Karpas-422 (cell line): Measurements from ENCODE around the gene DNAJB4. TPM values are rescaled to one million over a fixed set of nuclear protein-coding genes. Genes with fewer than 3 reads are reported as not detected.

Source experiments
- DNase-seq: peaks from one replicate; pipeline ENCODE4 v3.0.0-alpha.2; 2015
- H2AFZ ChIP-seq: fragments of 200-600 bp; sonication (generic); 2 replicates; pipeline ENCODE4 v1.6.1; 2014; ENCODE audit warnings: antibody characterized with exemption, low read length, mixed read lengths
- H3K27ac ChIP-seq: fragments of 200-600 bp; sonication (generic); 2 replicates; pipeline ENCODE4 v1.5.1; 2014; ENCODE audit warnings: mild to moderate bottlenecking, low read length, moderate library complexity
- H3K27me3 ChIP-seq: fragments of 200-600 bp; sonication (generic); 2 replicates; pipeline ENCODE4 v1.6.1; 2014; ENCODE audit warnings: low read length, mixed read lengths
- H3K36me3 ChIP-seq: fragments of 200-600 bp; sonication (generic); 2 replicates; pipeline ENCODE4 v1.6.1; 2014; ENCODE audit warnings: low read length, mixed read lengths; ENCODE audit not compliant: insufficient read depth
- H3K4me1 ChIP-seq: fragments of 200-600 bp; sonication (generic); 2 replicates; pipeline ENCODE4 v1.6.1; 2014; ENCODE audit warnings: mild to moderate bottlenecking, low read length, mixed read lengths
- H3K4me2 ChIP-seq: fragments of 200-600 bp; sonication (generic); 2 replicates; pipeline ENCODE4 v1.6.1; 2014; ENCODE audit warnings: low read length, low read depth, mild to moderate bottlenecking; ENCODE audit not compliant: poor library complexity, severe bottlenecking
- H3K4me3 ChIP-seq: fragments of 200-600 bp; sonication (generic); 2 replicates; pipeline ENCODE4 v1.5.1; 2014; ENCODE audit warnings: mild to moderate bottlenecking, antibody characterized with exemption, low read length, mixed read lengths
- H3K79me2 ChIP-seq: fragments of 200-600 bp; sonication (generic); 2 replicates; pipeline ENCODE4 v1.6.1; 2014; ENCODE audit warnings: mild to moderate bottlenecking, low read length, mixed read lengths
- H3K9ac ChIP-seq: fragments of 200-600 bp; sonication (generic); 2 replicates; pipeline ENCODE4 v1.6.0; 2014; ENCODE audit warnings: low read length
- H3K9me2 ChIP-seq: fragments of 200-600 bp; sonication (generic), shearing (Covaris generic); replicated peaks from 2 replicates; pipeline ENCODE4 v1.6.0; 2014; ENCODE audit warnings: mild to moderate bottlenecking, low read length, moderate library complexity; ENCODE audit not compliant: insufficient read depth
- H3K9me3 ChIP-seq: fragments of 300-700, 200-600 bp; sonication (generic); 2 replicates; pipeline ENCODE4 v1.6.1; 2014; ENCODE audit warnings: low read length, mixed read lengths
- H4K20me1 ChIP-seq: fragments of 200-600 bp; sonication (generic); 2 replicates; pipeline ENCODE4 v1.6.1; 2014; ENCODE audit warnings: mild to moderate bottlenecking, antibody characterized with exemption, low read length, low read depth; ENCODE audit not compliant: insufficient read depth
- total RNA-seq: library from RNA; depleted of rRNA; stranded (reverse); fragments of >200 nt; shearing (Covaris generic); gene quantifications from 2 replicates; pipeline ENCODE4 v1.2.3, GENCODE V29; 2014; ENCODE audit warnings: low replicate concordance

The DNAJB4 gene
- total RNA-seq, 1 experiment from 2014 or later: 6.7 TPM

DNA sequence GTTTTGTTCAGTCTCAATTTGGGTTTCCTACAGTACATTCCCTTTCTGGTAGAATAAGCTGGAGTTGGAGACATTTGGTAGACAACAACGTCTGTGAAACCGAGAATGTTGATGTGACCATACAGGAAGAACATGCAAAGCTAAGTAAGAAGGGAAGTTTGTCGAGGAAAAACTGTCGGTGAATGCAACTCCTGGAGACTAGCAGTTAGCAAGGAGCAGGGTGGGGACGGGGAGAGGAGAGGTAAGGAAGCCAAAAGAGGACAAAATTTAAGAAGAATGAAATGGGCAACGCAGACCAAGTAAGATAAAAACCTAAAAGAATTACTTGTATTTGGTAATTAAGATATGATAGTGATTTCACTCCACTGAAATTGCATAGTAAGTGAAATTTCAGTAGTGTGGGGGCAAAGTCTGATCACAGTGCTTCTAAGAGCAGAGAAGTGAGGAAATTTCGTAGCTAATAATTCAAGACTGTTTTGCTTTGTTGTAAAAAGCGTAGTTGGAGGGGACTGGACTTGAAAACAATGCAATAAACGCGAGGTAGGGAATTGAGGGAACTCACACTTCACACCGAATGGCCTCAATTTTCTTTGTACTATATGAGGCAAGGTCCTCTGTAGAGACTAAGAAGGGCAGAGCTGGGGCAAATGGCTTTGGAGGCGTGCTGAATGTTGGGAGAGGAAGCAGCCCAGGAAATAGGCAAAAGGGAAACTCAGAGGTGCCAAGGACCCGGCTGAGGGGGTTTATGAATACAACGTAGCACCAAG, 40.2 kb downstream of the DNAJB4 start:
- Histone ChIP-seq H3K79me2 (no peaks in the 10 kb centered on the region), H3K4me1 (no peaks in the 10 kb centered on the region), H3K27ac (no peak overlapping the region), H3K4me2 (no peak overlapping the region), H3K9me3 (no peaks in the 10 kb centered on the region), H2AFZ (no peak overlapping the region), H3K36me3 (no peaks in the 10 kb centered on the region), H3K27me3 (no peaks in the 10 kb centered on the region), H3K9me2 (no peaks in the 10 kb centered on the region), H3K4me3 (no peak overlapping the region), H4K20me1 (no peaks in the 10 kb centered on the region), H3K9ac (no peak overlapping the region)
- no peak for DNase-seq

GRCh38 chr1:78045563-78045925, 40.8 kb downstream of the DNAJB4 start:
- Histone ChIP-seq H4K20me1 (no peaks in the 10 kb centered on the region), H3K9me2 (no peaks in the 10 kb centered on the region), H3K36me3 (no peaks in the 10 kb centered on the region), H3K4me1 (no peaks in the 10 kb centered on the region), H3K4me2 (no peak overlapping the region), H2AFZ (no peak overlapping the region), H3K79me2 (no peaks in the 10 kb centered on the region), H3K4me3 (no peak overlapping the region), H3K27me3 (no peaks in the 10 kb centered on the region), H3K27ac (no peak overlapping the region), H3K9ac (no peak overlapping the region), H3K9me3 (no peaks in the 10 kb centered on the region)
- no peak for DNase-seq

GRCh38 chr1:78045926-78046778, 41.4 kb downstream of the DNAJB4 start, which contains the start of gene GIPC2:
Gene GIPC2 (plus strand): TSS chr1:78045966. CDS start chr1:78046095, 129 bp downstream.
- no peak within 1 kb of the TSS for H3K4me3 ChIP-seq
- H3K27ac ChIP-seq: no peak within 1 kb of the TSS
- no peaks in the 10 kb centered on the region for H4K20me1 ChIP-seq
- no peak for DNase-seq
- no peaks in the 10 kb centered on the region for H3K9me3 ChIP-seq
- no peak within 1 kb of the TSS for H2AFZ ChIP-seq
- no peak within 1 kb of the TSS for H3K4me2 ChIP-seq
- H3K9me2 ChIP-seq: no peaks in the 10 kb centered on the region
- no peaks in the 10 kb centered on the region for H3K27me3 ChIP-seq
- H3K36me3 ChIP-seq: no peaks in the 10 kb centered on the region
- no peaks in the 10 kb centered on the region for H3K4me1 ChIP-seq
- no peak within 1 kb of the TSS for H3K9ac ChIP-seq
- H3K79me2 ChIP-seq: no peaks in the 10 kb centered on the region

- H3K79me2 ChIP-seq: no peaks in the 10 kb centered on the region
- H4K20me1 ChIP-seq: no peaks in the 10 kb centered on the region
- no peaks in the 10 kb centered on the region for H3K36me3 ChIP-seq
- no peaks in the 10 kb centered on the region for H3K9me3 ChIP-seq
- H3K4me3 ChIP-seq: no peak overlapping the region
- no peaks in the 10 kb centered on the region for H3K4me1 ChIP-seq
- H3K9ac ChIP-seq: no peak overlapping the region
- no peak for DNase-seq
- H3K9me2 ChIP-seq: no peaks in the 10 kb centered on the region
- no peaks in the 10 kb centered on the region for H3K27me3 ChIP-seq
- no peak overlapping the region for H2AFZ ChIP-seq
- no peak overlapping the region for H3K4me2 ChIP-seq
- no peak overlapping the region for H3K27ac ChIP-seq
Measured at GRCh38 chr1:78047106-78047505, 42.4 kb downstream of the DNAJB4 start.

DNA sequence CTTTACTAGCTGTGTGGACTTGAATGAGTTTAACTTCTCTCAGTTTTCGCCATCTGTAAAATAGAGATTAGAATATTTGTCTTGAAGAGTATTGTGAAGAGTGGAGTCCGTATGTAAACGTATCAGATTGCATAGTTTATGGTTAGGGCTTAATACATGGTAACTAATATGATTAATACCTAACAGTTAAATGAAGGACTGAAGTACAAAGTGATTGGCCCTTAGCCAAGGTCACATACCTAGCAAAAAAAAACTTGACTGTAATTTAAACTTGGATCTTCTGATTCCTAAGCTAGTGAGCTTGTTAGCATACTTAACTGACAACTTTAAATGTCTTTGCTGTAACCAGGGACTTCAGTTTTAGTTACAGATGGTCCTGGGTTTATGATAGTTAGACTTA, 42.9 kb downstream of the DNAJB4 start:
- no peak for DNase-seq
- no peak overlapping the region for H3K4me2 ChIP-seq

DNA sequence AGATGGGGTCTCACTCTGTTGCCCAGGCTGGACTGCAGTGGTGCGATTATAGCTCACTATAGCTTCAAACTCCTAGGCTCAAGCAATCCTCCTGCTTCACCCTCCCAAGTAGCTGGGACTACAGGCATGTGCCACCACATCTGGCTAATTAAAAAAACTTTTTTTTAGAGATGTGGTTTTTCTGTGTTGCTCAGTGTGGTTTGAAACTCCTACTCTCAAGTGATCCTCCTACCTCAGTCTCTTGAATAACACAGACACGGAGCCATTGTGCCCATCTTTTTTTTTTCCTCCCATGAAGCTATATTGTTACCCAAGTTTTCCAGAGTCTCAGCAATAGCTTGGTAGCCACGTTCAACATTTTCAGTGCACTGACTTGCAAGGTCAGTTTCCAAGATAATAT, 43.7 kb downstream of the DNAJB4 start:
- Histone ChIP-seq H4K20me1 (no peaks in the 10 kb centered on the region), H3K36me3 (no peaks in the 10 kb centered on the region), H3K9me3 (no peaks in the 10 kb centered on the region), H3K4me1 (no peaks in the 10 kb centered on the region), H3K79me2 (no peaks in the 10 kb centered on the region), H2AFZ (no peak overlapping the region), H3K4me2 (no peak overlapping the region), H3K9me2 (no peaks in the 10 kb centered on the region), H3K27me3 (no peaks in the 10 kb centered on the region), H3K9ac (no peak overlapping the region), H3K4me3 (no peak overlapping the region), H3K27ac (no peak overlapping the region)
- no peak for DNase-seq

More for the DNA sequence above, 42.9 kb downstream of the DNAJB4 start:
- Histone ChIP-seq H4K20me1 (no peaks in the 10 kb centered on the region), H3K79me2 (no peaks in the 10 kb centered on the region), H3K9ac (no peak overlapping the region), H3K4me1 (no peaks in the 10 kb centered on the region), H2AFZ (no peak overlapping the region), H3K9me2 (no peaks in the 10 kb centered on the region), H3K4me3 (no peak overlapping the region), H3K9me3 (no peaks in the 10 kb centered on the region), H3K27ac (no peak overlapping the region), H3K27me3 (no peaks in the 10 kb centered on the region), H3K36me3 (no peaks in the 10 kb centered on the region)

- Histone ChIP-seq H3K27ac (no peak overlapping the region), H2AFZ (no peak overlapping the region), H3K4me2 (no peak overlapping the region), H3K4me1 (no peaks in the 10 kb centered on the region), H3K4me3 (no peak overlapping the region), H4K20me1 (no peaks in the 10 kb centered on the region), H3K36me3 (no peaks in the 10 kb centered on the region), H3K9me2 (no peaks in the 10 kb centered on the region), H3K79me2 (no peaks in the 10 kb centered on the region), H3K9ac (no peak overlapping the region), H3K27me3 (no peaks in the 10 kb centered on the region), H3K9me3 (no peaks in the 10 kb centered on the region)
- no peak for DNase-seq
Measured at GRCh38 chr1:78049396-78049795, 44.7 kb downstream of the DNAJB4 start.

- H3K27ac ChIP-seq: no peak overlapping the region
- DNase-seq: no peak
- no peaks in the 10 kb centered on the region for H3K36me3 ChIP-seq
- H3K4me3 ChIP-seq: no peak overlapping the region
- H3K9me2 ChIP-seq: no peaks in the 10 kb centered on the region
- no peaks in the 10 kb centered on the region for H3K9me3 ChIP-seq
- no peak overlapping the region for H3K4me2 ChIP-seq
- no peak overlapping the region for H3K9ac ChIP-seq
- no peaks in the 10 kb centered on the region for H3K27me3 ChIP-seq
- no peaks in the 10 kb centered on the region for H4K20me1 ChIP-seq
- no peaks in the 10 kb centered on the region for H3K79me2 ChIP-seq
- H2AFZ ChIP-seq: no peak overlapping the region
- H3K4me1 ChIP-seq: no peaks in the 10 kb centered on the region
Measured at GRCh38 chr1:78051005-78051404, 46.3 kb downstream of the DNAJB4 start.
